RPMI7951 (cell line): ENCODE data around the gene COL4A5. TPM values are rescaled to one million over a fixed set of nuclear protein-coding genes. Genes with fewer than 3 reads are reported as not detected.

Experiments
- DNase-seq: peaks from one replicate; pipeline ENCODE4 v3.0.0-alpha.2; 2012; ENCODE audit warnings: low read depth
- total RNA-seq: library from RNA; depleted of rRNA; stranded (reverse); fragments of >200 nt; shearing (Covaris generic); gene quantifications from 2 replicates; pipeline ENCODE4 v1.2.3, GENCODE V29; 2014; rRNA removed

Gene COL4A5
- total RNA-seq, 1 experiment from 2014 or later: 4.6 TPM

DNA sequence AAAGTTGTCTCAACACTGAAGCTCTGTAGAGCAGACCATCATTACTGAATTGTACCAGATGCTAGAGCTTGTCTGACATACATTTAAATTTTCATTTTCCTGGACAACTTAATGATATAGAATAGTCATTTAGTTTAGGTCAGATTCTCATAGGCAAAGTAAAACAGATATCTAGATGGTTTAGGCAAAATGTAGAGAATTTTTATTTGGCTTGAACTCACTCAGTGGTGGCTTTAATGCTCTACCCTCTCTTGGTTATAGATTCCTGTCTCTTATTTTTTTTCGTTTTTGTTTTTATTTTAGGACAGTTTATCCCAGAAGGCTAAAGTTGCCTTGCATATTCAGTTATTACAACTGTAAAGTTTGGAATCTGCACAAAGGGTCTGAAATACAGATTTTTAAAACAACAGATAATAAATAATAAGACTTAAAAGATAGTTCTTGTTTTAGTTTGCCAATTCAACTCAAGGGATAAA, 300.7 kb downstream of the COL4A5 start:
- DNase-seq: no peak

Other genes with a start within 250 kb of the COL4A5 start
- gene COL4A6, start 1.4 kb upstream of the COL4A5 start, total RNA-seq: 0.60 and 1.1 TPM in 2 replicates